Breast epithelium (tissue), 3 donors: ENCODE measurements around the gene CD72.

Experiments used
- POLR2A ChIP-seq: fragments of 450-650 bp; IDR thresholded peaks from one replicate; pipeline ENCODE4 v1.6.1; 2016; ENCODE audit warnings: antibody characterized with exemption, mild to moderate bottlenecking, moderate library complexity
- POLR2AphosphoS5 ChIP-seq, 3 donors: sonication (generic); formaldehyde crosslinking; IDR thresholded peaks; one replicate each; pipeline ENCODE4 v1.6.1; 2017; ENCODE audit warnings: antibody characterized with exemption in 3 of 3
- TF ChIP-seq, protein P1 (sequence below), 3 donors: fragments of 450-650 bp; IDR thresholded peaks; one replicate each; pipeline ENCODE4 v1.5.1; 2016 to 2017; ENCODE audit warnings: antibody characterized with exemption in 3 of 3, mild to moderate bottlenecking in 3 of 3, moderate library complexity in 3 of 3

DNA sequence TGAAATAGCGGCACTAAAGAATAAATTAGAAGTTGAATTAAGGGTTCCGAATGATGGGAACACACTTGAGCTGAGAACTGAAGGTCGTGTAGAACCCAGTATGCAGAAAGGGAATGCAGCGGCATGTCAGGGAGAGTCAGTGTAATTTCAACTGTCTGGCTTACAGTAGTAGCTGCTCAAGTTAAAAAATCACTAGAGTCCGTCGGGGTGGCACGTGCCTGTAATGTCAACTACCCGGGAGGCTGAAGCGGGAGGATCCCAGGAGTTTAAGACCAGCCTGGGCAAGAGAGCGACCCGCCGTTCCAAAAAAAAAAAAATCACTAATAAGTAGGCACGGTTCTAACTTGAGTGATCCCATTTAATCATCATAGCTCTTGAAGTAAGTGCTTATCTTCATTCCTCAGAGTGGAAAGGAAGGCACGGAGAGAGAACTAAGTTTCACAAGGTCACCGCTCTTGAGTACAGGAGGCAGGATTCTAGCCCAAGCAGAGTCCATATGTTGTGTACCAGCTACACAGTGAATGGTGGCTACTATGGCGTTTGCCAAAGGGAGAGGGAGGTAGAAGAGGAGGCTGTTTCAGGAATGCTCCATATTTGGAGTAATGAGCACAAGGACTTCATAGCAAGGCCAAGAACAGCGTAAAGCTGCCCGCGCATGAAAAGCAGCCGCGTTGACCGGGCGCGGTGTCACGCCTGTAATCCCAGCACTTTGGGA lies 38.8 kb upstream of the CD72 start:
- TF ChIP-seq, protein P1, sequence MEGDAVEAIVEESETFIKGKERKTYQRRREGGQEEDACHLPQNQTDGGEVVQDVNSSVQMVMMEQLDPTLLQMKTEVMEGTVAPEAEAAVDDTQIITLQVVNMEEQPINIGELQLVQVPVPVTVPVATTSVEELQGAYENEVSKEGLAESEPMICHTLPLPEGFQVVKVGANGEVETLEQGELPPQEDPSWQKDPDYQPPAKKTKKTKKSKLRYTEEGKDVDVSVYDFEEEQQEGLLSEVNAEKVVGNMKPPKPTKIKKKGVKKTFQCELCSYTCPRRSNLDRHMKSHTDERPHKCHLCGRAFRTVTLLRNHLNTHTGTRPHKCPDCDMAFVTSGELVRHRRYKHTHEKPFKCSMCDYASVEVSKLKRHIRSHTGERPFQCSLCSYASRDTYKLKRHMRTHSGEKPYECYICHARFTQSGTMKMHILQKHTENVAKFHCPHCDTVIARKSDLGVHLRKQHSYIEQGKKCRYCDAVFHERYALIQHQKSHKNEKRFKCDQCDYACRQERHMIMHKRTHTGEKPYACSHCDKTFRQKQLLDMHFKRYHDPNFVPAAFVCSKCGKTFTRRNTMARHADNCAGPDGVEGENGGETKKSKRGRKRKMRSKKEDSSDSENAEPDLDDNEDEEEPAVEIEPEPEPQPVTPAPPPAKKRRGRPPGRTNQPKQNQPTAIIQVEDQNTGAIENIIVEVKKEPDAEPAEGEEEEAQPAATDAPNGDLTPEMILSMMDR (IDR thresholded peaks at IDR 0.05) = no peak
- TF ChIP-seq POLR2A (no peak), POLR2AphosphoS5 (IDR thresholded peaks at IDR 0.05) (no peak)
